ENCODE measurements around the gene ITGA7.

- TF ChIP-seq CTCF (IDR thresholded peaks at IDR 0.05; ENCODE audit: low read depth, low read length, poor library complexity, severe bottlenecking) (no peak), EZH2phosphoT487 (IDR thresholded peaks at IDR 0.05; ENCODE audit: borderline replicate concordance, low read length) (no peak)
Measured at GRCh38 chr12:55745361-55746173, 37.9 kb upstream of the ITGA7 start.
